Peyer's patch (tissue), 4 donors: Measurements from ENCODE around the gene SLC7A6. TPM values are rescaled to one million over a fixed set of nuclear protein-coding genes. Genes with fewer than 3 reads are reported as not detected.

Source experiments
- DNase-seq, 3 donors: peaks; one replicate each; pipeline ENCODE4 v3.0.0-alpha.2; 2017 to 2019
- H3K27ac ChIP-seq, 4 donors: fragments of 200-600 bp; sonication (generic); one replicate each; pipeline ENCODE4 v1.5.1; 2016 to 2019
- H3K27me3 ChIP-seq, 2 donors: fragments of 200-600 bp; sonication (generic); one replicate each; pipeline ENCODE4 v1.5.1; 2019
- H3K36me3 ChIP-seq, 3 donors: fragments of 200-600 bp; sonication (generic); one replicate each; pipeline ENCODE4 v1.5.1; 2016 to 2019
- H3K4me1 ChIP-seq, 4 donors: fragments of 200-600 bp; sonication (generic); one replicate each; pipeline ENCODE4 v1.5.1; 2016 to 2019
- H3K4me3 ChIP-seq, 4 donors: fragments of 200-600 bp; sonication (generic); 1 replicate in 3 of 4; 2 replicates in 1 of 4; pipeline ENCODE4 v1.5.1; 2016 to 2019; ENCODE audit warnings: mild to moderate bottlenecking in 1 of 4
- H3K9me3 ChIP-seq, 4 donors: fragments of 200-600 bp; sonication (generic); one replicate each; pipeline ENCODE4 v1.5.1; 2016 to 2019; ENCODE audit warnings: mild to moderate bottlenecking in 1 of 4
- CTCF ChIP-seq, 6 experiments: fragments of 450-650 bp in 4 of 6; fragments of 200-600 bp in 2 of 6; sonication (generic) in 1 of 6; IDR thresholded peaks; one replicate each; pipeline ENCODE4 v1.5.1; 2017 to 2019; ENCODE audit warnings: antibody characterized with exemption in 6 of 6, mild to moderate bottlenecking in 3 of 6, moderate library complexity in 1 of 6
- POLR2A ChIP-seq, 2 donors: fragments of 450-650 bp; IDR thresholded peaks; one replicate each; pipeline ENCODE4 v1.5.1; 2017; ENCODE audit warnings: antibody characterized with exemption in 2 of 2, mild to moderate bottlenecking in 2 of 2, moderate library complexity in 2 of 2
- total RNA-seq, 4 donors: library from RNA; depleted of rRNA; stranded (reverse); fragments of >200 nt; gene quantifications; one replicate each; pipeline ENCODE4 v1.1.0, GENCODE V29; 2016

SLC7A6 gene
- total RNA-seq, 4 donors from 2014 or later = 19.9 to 83.3 (median 46.4) TPM

DNA sequence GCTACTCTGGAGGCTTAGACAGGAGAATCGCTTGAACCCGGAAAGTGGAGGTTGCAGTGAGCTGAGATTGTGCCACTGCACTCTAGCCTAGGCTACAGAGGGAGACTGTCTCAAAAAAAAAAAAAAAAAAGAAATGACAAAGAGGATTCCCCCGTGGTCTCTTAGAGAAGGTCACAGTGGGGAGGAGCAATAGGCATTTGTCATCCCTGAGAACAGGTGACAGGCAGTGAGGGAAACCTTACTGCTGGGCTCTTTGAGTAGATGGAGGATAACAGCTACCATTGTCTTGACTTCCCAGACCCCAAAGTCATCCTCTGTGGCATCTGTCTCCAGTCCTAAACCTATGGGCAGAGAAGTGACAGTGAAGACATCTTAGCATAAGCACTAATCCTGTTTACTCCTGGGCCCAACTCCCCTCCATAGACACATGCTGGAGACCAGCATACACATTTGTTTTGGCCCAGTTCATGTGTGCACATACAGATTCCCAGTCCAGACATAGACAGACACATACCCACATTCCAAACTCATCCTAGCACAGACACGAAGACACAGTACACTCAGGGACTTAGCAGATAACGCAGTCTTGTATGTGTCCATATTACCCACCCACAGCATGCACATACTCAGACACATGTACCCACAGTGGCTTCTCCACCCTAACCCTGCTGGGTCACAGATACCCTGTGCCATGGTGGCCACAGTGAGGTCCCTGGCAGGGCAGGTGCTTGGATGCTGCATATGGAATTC lies 31.1 kb upstream of the SLC7A6 start:
- peak overlapping the region in 2 of 4 donors; percentile 55 to 57 for H3K4me3 ChIP-seq
- TF ChIP-seq CTCF (IDR thresholded peaks at IDR 0.05) (no peak), POLR2A (IDR thresholded peaks at IDR 0.05) (no peak)
- H3K36me3 ChIP-seq = peaks cover 0 to 36% (median 0%) of the 10 kb centered on the region in 3 donors
- no peaks in the 10 kb centered on the region for H3K9me3 ChIP-seq
- no peaks in the 10 kb centered on the region for H3K27me3 ChIP-seq
- peaks cover 0 to 44% (median 15%) of the 10 kb centered on the region in 4 donors for H3K4me1 ChIP-seq
- peak overlapping the region in 2 of 4 donors; percentile 90 to 92 for H3K27ac ChIP-seq
- DNase-seq = peak in 1 of 3 donors; percentile 18

DNA sequence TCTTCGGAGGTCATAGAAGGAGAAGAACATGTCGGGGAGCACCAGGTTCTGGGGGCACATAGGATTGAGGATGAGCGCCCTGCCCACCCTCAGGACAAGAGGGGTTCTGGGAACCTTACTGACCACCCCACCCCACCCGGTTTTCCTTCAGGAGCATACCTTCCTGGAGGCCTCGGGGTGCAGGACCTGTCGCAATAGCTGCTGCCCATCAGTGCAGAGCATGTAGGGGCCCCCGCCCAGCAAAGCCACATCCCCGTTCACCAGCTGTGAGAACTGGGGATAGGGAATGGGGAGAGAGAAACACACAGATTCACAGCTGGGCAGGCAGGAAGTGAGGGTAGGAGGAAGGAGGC lies 30.5 kb upstream of the SLC7A6 start:
- peaks cover 0 to 42% (median 17%) of the 10 kb centered on the region in 4 donors for H3K4me1 ChIP-seq

DNA sequence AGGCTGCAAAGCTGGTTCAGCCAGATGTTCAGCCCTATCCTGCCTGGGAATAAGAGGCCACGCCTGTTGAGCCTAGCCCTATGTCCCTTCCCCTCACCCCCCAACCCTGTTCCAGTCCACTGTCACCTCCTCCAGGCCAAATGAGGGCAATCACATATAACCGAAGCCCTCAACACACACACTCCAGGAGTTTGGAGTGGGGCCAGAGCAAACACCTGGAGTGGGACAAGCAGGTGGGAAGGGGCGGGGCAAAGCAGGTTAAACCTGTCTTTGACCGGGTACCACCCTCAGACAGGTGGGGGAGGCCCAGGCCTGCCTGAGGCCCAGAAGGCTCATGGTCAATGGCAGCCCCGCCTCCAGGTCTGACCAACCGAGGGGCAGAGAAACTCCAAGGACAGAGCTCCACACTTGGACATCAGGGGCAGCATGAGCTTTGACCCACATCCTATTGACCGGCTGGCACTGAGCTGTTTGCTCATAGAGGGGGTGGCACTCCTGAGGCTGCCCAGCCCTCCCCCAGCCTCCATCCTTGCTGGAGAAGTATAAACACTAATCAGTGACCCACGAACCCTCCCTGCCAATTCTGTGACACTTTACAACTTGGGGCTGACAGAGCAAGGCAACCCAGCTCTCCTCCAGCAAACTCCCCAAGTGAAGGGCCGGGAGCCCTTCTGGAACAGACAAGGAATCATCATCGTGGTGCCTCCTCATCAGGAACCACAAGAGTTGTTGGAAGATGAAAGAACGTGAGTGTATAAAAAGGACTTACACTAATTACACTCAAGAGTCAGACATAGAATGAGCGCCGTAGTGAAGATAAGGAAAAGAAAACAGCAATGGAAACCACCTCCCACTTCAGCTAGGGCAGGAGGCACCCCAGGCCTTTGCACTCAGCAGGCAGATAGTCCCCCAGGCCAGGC lies 29.9 kb upstream of the SLC7A6 start:
- TF ChIP-seq POLR2A (IDR thresholded peaks at IDR 0.05) (peak in 1 of 2 donors; percentile 30), CTCF (IDR thresholded peaks at IDR 0.05) (no peak)
- peaks cover 0 to 38% (median 17%) of the 10 kb centered on the region in 4 donors for H3K4me1 ChIP-seq
- H3K36me3 ChIP-seq = peaks cover 0 to 31% (median 0%) of the 10 kb centered on the region in 3 donors
- no peaks in the 10 kb centered on the region for H3K9me3 ChIP-seq
- peak in 2 of 3 donors; percentile 86 to 89 for DNase-seq
- H3K4me3 ChIP-seq = peak overlapping the region in 3 of 4 donors; percentile 50 to 57 (median 55)
- H3K27ac ChIP-seq = peak overlapping the region; percentile 18 to 92 (median 90)
- H3K27me3 ChIP-seq = no peaks in the 10 kb centered on the region

More for the DNA sequence above, 30.5 kb upstream of the SLC7A6 start:
- DNase-seq = no peak
- H3K27ac ChIP-seq = peak overlapping the region in 3 of 4 donors; percentile 18 to 92 (median 90)
- H3K36me3 ChIP-seq = peaks cover 0 to 32% (median 0%) of the 10 kb centered on the region in 3 donors
- no peaks in the 10 kb centered on the region for H3K9me3 ChIP-seq
- H3K27me3 ChIP-seq = no peaks in the 10 kb centered on the region
- H3K4me3 ChIP-seq = peak overlapping the region in 2 of 4 donors; percentile 55 to 57
- no peak for TF ChIP-seq POLR2A (IDR thresholded peaks at IDR 0.05)
- no peak for TF ChIP-seq CTCF (IDR thresholded peaks at IDR 0.05)

DNA sequence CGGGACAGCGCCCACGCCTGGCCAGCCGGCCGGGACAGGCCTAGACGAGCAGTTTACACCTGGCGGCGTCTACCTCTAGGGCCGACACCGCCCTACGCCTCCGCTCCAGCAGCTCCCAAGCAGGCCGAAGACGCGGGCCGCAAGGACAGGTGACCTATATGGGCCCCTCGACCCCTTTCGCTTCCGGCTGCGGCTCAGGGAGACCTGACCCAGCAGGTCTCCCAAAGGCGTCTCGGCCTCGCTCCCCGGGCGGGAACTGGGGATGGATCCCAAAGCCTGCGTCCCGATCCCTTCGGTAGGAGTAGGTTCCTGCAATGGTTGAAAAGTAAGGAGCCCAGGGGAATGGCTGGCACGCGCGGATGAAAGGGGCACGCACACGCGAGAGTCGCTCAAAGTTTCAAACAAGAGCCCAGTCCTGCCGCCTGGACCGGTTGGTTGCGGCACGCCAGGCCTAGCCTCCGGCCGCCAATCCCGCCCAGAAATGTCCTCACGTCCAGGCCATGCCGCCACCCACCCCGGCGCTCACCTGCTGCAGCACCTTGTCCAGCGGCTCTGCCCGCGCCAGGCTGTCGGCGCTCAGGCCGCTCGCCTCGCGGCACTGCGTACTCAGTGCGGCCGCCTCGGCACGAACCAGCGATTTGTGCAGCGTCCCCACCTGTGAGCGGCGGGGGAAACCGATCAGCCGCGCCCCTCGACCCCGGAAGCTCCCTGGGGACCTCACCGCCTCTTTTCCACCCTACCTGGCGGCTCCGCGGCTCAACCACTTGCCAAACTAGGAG lies 29.0 kb upstream of the SLC7A6 start:
- DNase-seq = peak in 2 of 3 donors; percentile 66 to 83
- H3K9me3 ChIP-seq = no peaks in the 10 kb centered on the region
- H3K4me1 ChIP-seq = peaks cover 0 to 46% (median 20%) of the 10 kb centered on the region in 4 donors
- no peaks in the 10 kb centered on the region for H3K27me3 ChIP-seq
- peak overlapping the region; percentile 74 to 92 (median 90) for H3K27ac ChIP-seq
- TF ChIP-seq POLR2A (IDR thresholded peaks at IDR 0.05) (no peak), CTCF (IDR thresholded peaks at IDR 0.05) (peak in 2 of 6 experiments; percentile 38 to 41)
- H3K36me3 ChIP-seq = peaks cover 0 to 25% (median 0%) of the 10 kb centered on the region in 3 donors
- H3K4me3 ChIP-seq = peak overlapping the region; percentile 50 to 58 (median 56)

- Histone ChIP-seq H3K9me3 (no peaks in the 10 kb centered on the region), H3K27me3 (no peaks in the 10 kb centered on the region), H3K27ac (peak within 1 kb of the TSS; percentile 74 to 92 (median 90)), H3K4me1 (peaks cover 0 to 46% (median 20%) of the 10 kb centered on the region in 4 donors), H3K36me3 (peaks cover 0 to 19% (median 0%) of the 10 kb centered on the region in 3 donors), H3K4me3 (peak within 1 kb of the TSS; percentile 50 to 58 (median 56))
- no peak for TF ChIP-seq CTCF (IDR thresholded peaks at IDR 0.05)
- TF ChIP-seq POLR2A (IDR thresholded peaks at IDR 0.05) = no peak
- no peak for DNase-seq
These were observed 28.5 kb upstream of the SLC7A6 start, which contains the start of gene ESRP2 for GRCh38 chr16:68235887-68236136. Gene ESRP2, minus strand, starts transcription at chr16:68236127. Its CDS starts 82 bp downstream, at chr16:68236045.
